Vagina (tissue), 2 donors: ENCODE measurements around the gene NFAM1. TPM values are rescaled to one million over a fixed set of nuclear protein-coding genes. Genes with fewer than 3 reads are reported as not detected.

ENCODE experiments used
- DNase-seq, 2 donors: peaks; one replicate each; pipeline ENCODE4 v3.0.0-alpha.2; 2017; ENCODE audit errors: extremely low spot score in 2 of 2
- H3K27ac ChIP-seq: fragments of 200-600 bp; sonication (generic); one replicate; pipeline ENCODE4 v1.5.1; 2019
- H3K27me3 ChIP-seq: fragments of 200-600 bp; sonication (generic); one replicate; pipeline ENCODE4 v1.5.1; 2019
- H3K36me3 ChIP-seq, 2 donors: fragments of 200-600 bp; sonication (generic); one replicate each; pipeline ENCODE4 v1.5.1; 2017 to 2019
- H3K4me1 ChIP-seq: fragments of 200-600 bp; sonication (generic); one replicate; pipeline ENCODE4 v1.5.1; 2019
- H3K4me3 ChIP-seq, 2 donors: fragments of 200-600 bp; sonication (generic); 1 replicate in 1 of 2; 2 replicates in 1 of 2; pipeline ENCODE4 v1.5.1; 2016 to 2019
- H3K9me3 ChIP-seq: fragments of 200-600 bp; sonication (generic); one replicate; pipeline ENCODE4 v1.5.1; 2019
- POLR2A ChIP-seq, 2 donors: fragments of 450-650 bp; IDR thresholded peaks; one replicate each; pipeline ENCODE4 v1.6.1; 2017; ENCODE audit warnings: antibody characterized with exemption in 2 of 2, mild to moderate bottlenecking in 2 of 2, moderate library complexity in 2 of 2
- POLR2AphosphoS5 ChIP-seq, 2 donors: sonication (generic); formaldehyde crosslinking; IDR thresholded peaks; one replicate each; pipeline ENCODE4 v1.9.0; 2017; ENCODE audit warnings: antibody characterized with exemption in 2 of 2, mild to moderate bottlenecking in 2 of 2, low read depth in 1 of 2; ENCODE audit not compliant: insufficient read depth in 1 of 2
- intact Hi-C: fragments of 100-400 bp; cut with DNase I; formaldehyde crosslinking; loops from one replicate; pipeline ENCODE4 v1.15.1; 2023
- total RNA-seq: library from RNA; depleted of rRNA; stranded (reverse); fragments of >200 nt; gene quantifications from one replicate; pipeline ENCODE4 v1.2.3, GENCODE V29; 2016
- TF ChIP-seq, protein P1 (sequence below), 3 experiments: fragments of 450-650 bp in 2 of 3; fragments of 200-600 bp in 1 of 3; sonication (generic) in 1 of 3; IDR thresholded peaks; one replicate each; pipeline ENCODE4 v1.5.1; 2017 to 2019; ENCODE audit warnings: antibody characterized with exemption in 3 of 3, mild to moderate bottlenecking in 2 of 3, moderate library complexity in 2 of 3

NFAM1 gene
- total RNA-seq, 1 donor from 2014 or later, result 1.7 TPM

DNA sequence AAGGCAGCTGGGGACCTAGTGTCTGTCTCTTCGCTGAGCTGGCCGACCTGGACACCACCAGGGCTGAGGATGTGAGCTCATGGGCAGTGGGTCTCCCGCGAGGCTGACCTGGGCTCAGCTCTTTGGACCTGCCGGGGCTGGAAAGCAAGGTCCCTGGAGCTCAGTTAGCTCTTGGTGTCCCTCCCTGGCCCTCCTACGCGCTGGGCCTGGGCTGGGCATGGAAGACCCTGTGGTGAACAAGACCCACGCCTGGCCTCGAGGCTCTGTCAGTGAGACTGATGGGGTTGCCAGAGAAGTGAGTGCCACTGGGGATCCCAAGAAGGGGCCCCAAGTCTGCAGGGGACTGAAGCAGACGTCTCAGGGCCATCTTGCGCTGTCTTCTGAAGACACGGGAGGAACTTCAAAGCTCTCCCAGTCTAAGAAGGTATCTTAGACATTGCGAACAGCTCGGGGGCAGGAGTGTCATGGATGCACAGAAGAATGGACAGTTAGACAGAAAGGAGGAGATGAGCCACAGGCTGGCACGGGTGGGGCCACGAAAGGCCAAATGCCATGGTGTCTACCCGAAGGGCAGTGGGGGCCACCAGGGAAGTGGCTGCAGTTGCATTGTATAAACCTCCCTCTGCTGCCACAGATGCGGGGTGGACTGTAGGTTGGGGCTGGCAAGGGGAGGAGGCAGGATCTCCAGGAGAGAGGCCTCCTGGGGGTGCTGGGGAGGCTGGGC, 31.2 kb downstream of the NFAM1 start:
- no peak for DNase-seq
- Histone ChIP-seq H3K9me3 (no peaks in the 10 kb centered on the region), H3K4me3 (no peak overlapping the region), H3K27me3 (no peaks in the 10 kb centered on the region), H3K36me3 (no peaks in the 10 kb centered on the region), H3K27ac (no peak overlapping the region), H3K4me1 (peaks cover 6% of the 10 kb centered on the region)
- TF ChIP-seq, protein P1, sequence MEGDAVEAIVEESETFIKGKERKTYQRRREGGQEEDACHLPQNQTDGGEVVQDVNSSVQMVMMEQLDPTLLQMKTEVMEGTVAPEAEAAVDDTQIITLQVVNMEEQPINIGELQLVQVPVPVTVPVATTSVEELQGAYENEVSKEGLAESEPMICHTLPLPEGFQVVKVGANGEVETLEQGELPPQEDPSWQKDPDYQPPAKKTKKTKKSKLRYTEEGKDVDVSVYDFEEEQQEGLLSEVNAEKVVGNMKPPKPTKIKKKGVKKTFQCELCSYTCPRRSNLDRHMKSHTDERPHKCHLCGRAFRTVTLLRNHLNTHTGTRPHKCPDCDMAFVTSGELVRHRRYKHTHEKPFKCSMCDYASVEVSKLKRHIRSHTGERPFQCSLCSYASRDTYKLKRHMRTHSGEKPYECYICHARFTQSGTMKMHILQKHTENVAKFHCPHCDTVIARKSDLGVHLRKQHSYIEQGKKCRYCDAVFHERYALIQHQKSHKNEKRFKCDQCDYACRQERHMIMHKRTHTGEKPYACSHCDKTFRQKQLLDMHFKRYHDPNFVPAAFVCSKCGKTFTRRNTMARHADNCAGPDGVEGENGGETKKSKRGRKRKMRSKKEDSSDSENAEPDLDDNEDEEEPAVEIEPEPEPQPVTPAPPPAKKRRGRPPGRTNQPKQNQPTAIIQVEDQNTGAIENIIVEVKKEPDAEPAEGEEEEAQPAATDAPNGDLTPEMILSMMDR (IDR thresholded peaks at IDR 0.05), result no peak
- TF ChIP-seq POLR2A (IDR thresholded peaks at IDR 0.05) (no peak), POLR2AphosphoS5 (IDR thresholded peaks at IDR 0.05; ENCODE audit: insufficient read depth in 1 of 2, low read depth in 1 of 2) (no peak)
- intact Hi-C loops, result no loop called here

DNA sequence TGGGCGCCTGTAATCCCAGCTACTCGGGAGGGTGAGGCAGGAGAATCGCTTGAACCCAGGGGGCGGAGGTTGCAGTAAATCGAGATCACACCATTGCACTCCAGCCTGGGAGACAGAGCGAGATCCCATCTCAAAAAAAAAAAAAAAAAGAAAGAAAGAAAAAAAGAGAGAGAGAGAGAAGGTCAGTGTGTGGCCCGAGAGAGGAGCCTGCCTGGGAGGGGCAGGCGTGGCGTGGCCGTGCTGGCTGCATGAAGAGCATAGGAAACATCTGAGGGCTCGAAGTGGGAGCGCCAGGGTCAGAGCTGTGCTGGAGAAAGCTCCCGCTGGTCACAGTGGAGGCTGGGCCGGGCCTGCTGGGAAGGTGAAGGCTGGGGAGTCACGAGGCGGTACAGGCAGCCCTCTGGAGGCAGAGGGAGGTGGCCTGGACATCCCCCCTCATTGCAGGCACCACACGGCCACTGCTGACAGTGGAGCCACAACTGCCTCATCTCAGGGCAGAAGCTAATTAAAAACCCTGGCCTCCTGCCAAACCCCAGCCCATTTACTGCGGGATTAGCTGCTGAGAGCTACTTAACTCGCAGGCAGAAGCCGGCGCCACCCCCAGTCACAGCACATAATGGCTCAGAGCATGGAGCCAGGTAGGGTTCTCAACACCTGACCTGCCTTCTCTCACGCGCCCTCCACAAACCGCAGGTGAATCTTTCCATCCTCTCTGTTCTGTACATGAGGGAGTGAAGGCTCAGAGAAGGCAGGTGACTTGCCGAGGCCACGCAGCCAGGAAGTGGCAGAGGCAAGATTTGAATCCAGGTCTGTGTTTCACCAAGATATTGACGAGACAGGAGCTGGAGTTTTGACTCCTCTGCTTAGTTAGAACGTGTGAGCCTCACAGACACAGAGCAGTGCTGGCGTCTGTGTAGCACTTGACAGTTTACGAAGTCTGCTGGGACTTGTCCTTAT, 32.6 kb downstream of the NFAM1 start:
- Histone ChIP-seq H3K36me3 (no peaks in the 10 kb centered on the region), H3K27me3 (no peaks in the 10 kb centered on the region), H3K27ac (no peak overlapping the region), H3K9me3 (no peaks in the 10 kb centered on the region), H3K4me1 (peaks cover 6% of the 10 kb centered on the region), H3K4me3 (no peak overlapping the region)
- TF ChIP-seq, protein P1 (IDR thresholded peaks at IDR 0.05), result no peak
- TF ChIP-seq POLR2AphosphoS5 (IDR thresholded peaks at IDR 0.05; ENCODE audit: insufficient read depth in 1 of 2, low read depth in 1 of 2) (no peak), POLR2A (IDR thresholded peaks at IDR 0.05) (no peak)
- intact Hi-C loops, result no loop called here
- DNase-seq, result no peak

DNA sequence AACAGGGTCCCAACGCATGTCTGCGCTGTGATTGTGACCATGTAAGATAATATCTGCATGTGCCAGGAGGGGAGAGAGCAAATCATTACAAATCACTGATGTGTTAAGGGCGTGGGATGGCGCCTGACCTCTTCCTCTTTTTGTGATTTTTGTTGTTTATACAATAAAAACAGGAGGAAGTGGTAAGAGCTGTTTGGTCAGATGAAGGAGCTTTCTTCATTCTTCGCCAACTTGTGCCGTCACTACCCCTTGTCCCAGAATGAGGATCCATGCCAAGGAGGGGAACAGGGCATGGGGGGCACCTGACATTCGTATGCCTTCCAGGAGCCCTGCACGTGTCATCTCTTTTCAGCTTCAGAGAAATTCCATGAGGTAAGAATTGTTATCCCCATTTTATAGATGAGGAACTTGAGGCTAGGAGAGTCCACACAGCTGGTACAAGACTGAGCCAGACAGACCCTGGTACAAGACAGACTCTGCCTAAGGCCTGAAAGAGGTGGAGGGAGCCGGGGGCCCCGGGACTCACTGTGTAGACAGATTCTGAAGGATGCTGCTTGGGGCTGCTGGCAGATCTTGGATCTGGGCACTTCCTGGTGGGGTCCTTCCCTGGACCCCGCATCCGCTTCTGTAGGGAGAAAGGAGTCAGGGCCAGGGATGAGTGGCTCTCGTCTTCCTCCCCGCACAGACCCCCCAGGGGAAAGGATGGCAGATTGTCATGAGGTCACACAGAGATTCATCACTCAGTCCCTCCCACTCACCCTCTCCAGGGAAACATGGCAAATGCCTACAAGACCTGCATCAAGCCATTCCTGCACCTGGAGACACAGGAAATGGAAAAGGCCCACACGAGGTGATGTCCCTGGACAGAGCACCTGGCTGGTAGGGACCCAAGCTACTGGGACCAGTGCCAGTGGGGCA, 34.6 kb downstream of the NFAM1 start:
- TF ChIP-seq POLR2AphosphoS5 (IDR thresholded peaks at IDR 0.05; ENCODE audit: insufficient read depth in 1 of 2, low read depth in 1 of 2) (no peak), POLR2A (IDR thresholded peaks at IDR 0.05) (no peak)
- TF ChIP-seq, protein P1 (IDR thresholded peaks at IDR 0.05), result no peak
- H3K36me3 ChIP-seq, result no peaks in the 10 kb centered on the region
- intact Hi-C loops, result no loop called here
- no peak overlapping the region for H3K27ac ChIP-seq
- H3K9me3 ChIP-seq, result no peaks in the 10 kb centered on the region
- DNase-seq, result no peak
- H3K4me3 ChIP-seq, result no peak overlapping the region
- H3K4me1 ChIP-seq, result peaks cover 6% of the 10 kb centered on the region
- H3K27me3 ChIP-seq, result no peaks in the 10 kb centered on the region

DNA sequence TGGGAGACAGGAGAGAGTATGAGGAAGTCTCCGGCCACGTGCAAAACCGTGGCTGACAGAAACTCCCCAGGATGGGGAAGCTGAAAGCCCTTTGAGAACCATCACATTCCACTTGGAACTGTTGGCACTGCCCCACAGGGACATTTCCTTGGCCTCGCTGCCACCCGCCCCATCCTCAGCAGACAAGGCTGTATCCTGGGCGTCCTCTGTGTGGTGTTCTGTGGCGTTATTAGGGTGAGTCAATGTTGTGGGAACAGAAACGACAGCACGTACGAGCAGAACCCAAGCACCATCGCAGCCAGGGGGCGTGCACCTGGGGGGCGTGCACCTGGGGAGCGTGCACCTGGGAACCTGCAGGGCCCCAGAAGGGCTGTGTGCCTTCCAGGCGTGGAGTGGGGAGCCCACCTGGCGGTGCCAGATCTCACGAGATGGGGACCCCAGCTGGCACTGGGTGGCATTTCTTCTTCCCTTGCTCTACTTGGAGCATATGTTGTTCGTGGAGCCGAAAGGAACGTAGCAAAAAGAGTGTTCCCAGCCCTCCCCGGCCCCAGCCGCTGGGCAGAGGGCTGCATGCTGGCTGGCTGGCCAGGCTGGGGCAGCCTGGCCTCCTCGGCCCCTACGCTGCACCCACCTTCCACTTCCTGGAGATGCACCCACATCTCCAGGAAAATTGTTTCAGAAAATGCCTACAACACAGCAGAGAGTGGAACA, 35.4 kb downstream of the NFAM1 start:
- intact Hi-C loops, result no loop called here
- DNase-seq, result no peak
- Histone ChIP-seq H3K27ac (no peak overlapping the region), H3K9me3 (no peaks in the 10 kb centered on the region), H3K4me3 (no peak overlapping the region), H3K36me3 (no peaks in the 10 kb centered on the region), H3K4me1 (peaks cover 6% of the 10 kb centered on the region), H3K27me3 (no peaks in the 10 kb centered on the region)
- TF ChIP-seq POLR2A (IDR thresholded peaks at IDR 0.05) (no peak), POLR2AphosphoS5 (IDR thresholded peaks at IDR 0.05; ENCODE audit: insufficient read depth in 1 of 2, low read depth in 1 of 2) (no peak)
- TF ChIP-seq, protein P1 (IDR thresholded peaks at IDR 0.05), result no peak
